Heart left ventricle (tissue), 13 donors: ENCODE results near the gene CD300E.

Source experiments
- CTCF ChIP-seq, 12 donors: fragments of 200-600 bp; sonication (generic) in 4 of 12; IDR thresholded peaks; one replicate each; pipeline versions ENCODE4 v1.5.0 to v1.8.0; 2018 to 2022; ENCODE audit warnings: antibody characterized with exemption in 12 of 12, mild to moderate bottlenecking in 5 of 12
- POLR2A ChIP-seq, 2 donors: fragments of 450-650 bp; IDR thresholded peaks; one replicate each; pipeline ENCODE4 v1.6.1; 2017; ENCODE audit warnings: antibody characterized with exemption in 2 of 2, mild to moderate bottlenecking in 2 of 2, moderate library complexity in 2 of 2
- donor health status: ischemic (EF 13 %, LVEDD 7.1; RV severe dilation, severe dysfunction).
- donor health status: DM: no; HTN: yes; CAD: no.
- donor health status: DM: no; HTN: no; CAD: no.
- donor health status: ischemic (EF 25% LVEDD 6.9; RV normal size, moderate dysfunction).
- donor health status: ischemic (EF 25% LVEDD 5.7; RV mildly dilated, moderate dysfunction).
- donor health status: ischemic (EF 35%, LVEDD 5.7; RV mildly dilated, moderate dysfunction).
- donor health status: nonischemic (EF 11% LVEDD 7.7; RV severe dilation, severe dysfunction).
- donor health status: DM: yes; HTN: yes; CAD: no.
- donor health status: PGD.
- donor health status: ischemic (EF 29% LVEDD 5.4; RV normal size, mild dysfunction).
- donor health status: nonischemic (EF 23%, LVEDD 6.1; RV moderate dilation, normal function).

- TF ChIP-seq CTCF (IDR thresholded peaks at IDR 0.05) = no peak
- TF ChIP-seq POLR2A (IDR thresholded peaks at IDR 0.05) = no peak
These were observed 60.2 kb downstream of the CD300E start for GRCh38 chr17:74563358-74563757.
